Measurements from ENCODE around the gene FBXO8.
"Not testable (repeated sequence)": the region's sequence is repeated elsewhere in the genome, so short reads cannot be mapped to it uniquely, and the experiment has no call there.

Gene FBXO8

GRCh38 chr4:174279433-174280155 lies 3.9 kb downstream of the FBXO8 start:
- Histone ChIP-seq H3K27ac (ENCODE audit: low read depth, low read length) (no peak overlapping the region), H3K36me3 (ENCODE audit: control insufficient read depth, insufficient read depth, low read length) (no peaks in the 10 kb centered on the region), H3K9ac (ENCODE audit: low read length) (no peak overlapping the region), H3K27me3 (ENCODE audit: control insufficient read depth, insufficient read depth, low read length) (no peaks in the 10 kb centered on the region), H3K4me1 (ENCODE audit: control insufficient read depth, insufficient read depth, low read length) (peaks cover 2% of the 10 kb centered on the region), H3K4me3 (ENCODE audit: low read length) (no peak overlapping the region)

GRCh38 chr4:174278467-174278866 lies 5.0 kb downstream of the FBXO8 start:
- no peak overlapping the region for H3K4me3 ChIP-seq (ENCODE audit: low read length)
- no peaks in the 10 kb centered on the region for H3K36me3 ChIP-seq (ENCODE audit: control insufficient read depth, insufficient read depth, low read length)
- H3K9ac ChIP-seq (ENCODE audit: low read length): no peak overlapping the region
- no peaks in the 10 kb centered on the region for H3K27me3 ChIP-seq (ENCODE audit: control insufficient read depth, insufficient read depth, low read length)
- peaks cover 2% of the 10 kb centered on the region for H3K4me1 ChIP-seq (ENCODE audit: control insufficient read depth, insufficient read depth, low read length)
- H3K27ac ChIP-seq (ENCODE audit: low read depth, low read length): no peak overlapping the region

- no peaks in the 10 kb centered on the region for H3K27me3 ChIP-seq (ENCODE audit: control insufficient read depth, insufficient read depth, low read length)
- H3K36me3 ChIP-seq (ENCODE audit: control insufficient read depth, insufficient read depth, low read length): no peaks in the 10 kb centered on the region
- peaks cover 2% of the 10 kb centered on the region for H3K4me1 ChIP-seq (ENCODE audit: control insufficient read depth, insufficient read depth, low read length)
- no peak overlapping the region for H3K4me3 ChIP-seq (ENCODE audit: low read length)
- H3K27ac ChIP-seq (ENCODE audit: low read depth, low read length): no peak overlapping the region
- H3K9ac ChIP-seq (ENCODE audit: low read length): no peak overlapping the region
Measured at GRCh38 chr4:174277433-174277832, 6.0 kb downstream of the FBXO8 start.

- Histone ChIP-seq H3K9ac (ENCODE audit: low read length) (no peak overlapping the region), H3K36me3 (ENCODE audit: control insufficient read depth, insufficient read depth, low read length) (no peaks in the 10 kb centered on the region), H3K4me3 (ENCODE audit: low read length) (no peak overlapping the region), H3K4me1 (ENCODE audit: control insufficient read depth, insufficient read depth, low read length) (peaks cover 2% of the 10 kb centered on the region), H3K27ac (ENCODE audit: low read depth, low read length) (no peak overlapping the region), H3K27me3 (ENCODE audit: control insufficient read depth, insufficient read depth, low read length) (no peaks in the 10 kb centered on the region)
Measured at GRCh38 chr4:174275101-174275500, 8.4 kb downstream of the FBXO8 start.

GRCh38 chr4:174274436-174274835 lies 9.0 kb downstream of the FBXO8 start:
- H3K9ac ChIP-seq (ENCODE audit: low read length): no peak overlapping the region
- H3K4me3 ChIP-seq (ENCODE audit: low read length): no peak overlapping the region

GRCh38 chr4:174273930-174274329 lies 9.5 kb downstream of the FBXO8 start:
- Histone ChIP-seq H3K9ac (ENCODE audit: low read length) (no peak overlapping the region), H3K27ac (ENCODE audit: low read depth, low read length) (no peak overlapping the region), H3K4me1 (ENCODE audit: control insufficient read depth, insufficient read depth, low read length) (peaks cover 2% of the 10 kb centered on the region), H3K36me3 (ENCODE audit: control insufficient read depth, insufficient read depth, low read length) (no peaks in the 10 kb centered on the region), H3K27me3 (ENCODE audit: control insufficient read depth, insufficient read depth, low read length) (no peaks in the 10 kb centered on the region), H3K4me3 (ENCODE audit: low read length) (no peak overlapping the region)

More at GRCh38 chr4:174274436-174274835, 9.0 kb downstream of the FBXO8 start:
- Histone ChIP-seq H3K4me1 (ENCODE audit: control insufficient read depth, insufficient read depth, low read length) (peaks cover 2% of the 10 kb centered on the region), H3K27ac (ENCODE audit: low read depth, low read length) (no peak overlapping the region), H3K36me3 (ENCODE audit: control insufficient read depth, insufficient read depth, low read length) (no peaks in the 10 kb centered on the region), H3K27me3 (ENCODE audit: control insufficient read depth, insufficient read depth, low read length) (no peaks in the 10 kb centered on the region)

GRCh38 chr4:174266416-174266815 lies 17.1 kb downstream of the FBXO8 start:
- Histone ChIP-seq H3K4me1 (ENCODE audit: control insufficient read depth, insufficient read depth, low read length) (peaks cover 3% of the 10 kb centered on the region), H3K27me3 (ENCODE audit: control insufficient read depth, insufficient read depth, low read length) (no peaks in the 10 kb centered on the region), H3K36me3 (ENCODE audit: control insufficient read depth, insufficient read depth, low read length) (no peaks in the 10 kb centered on the region), H3K27ac (ENCODE audit: low read depth, low read length) (no peak overlapping the region), H3K4me3 (ENCODE audit: low read length) (no peak overlapping the region), H3K9ac (ENCODE audit: low read length) (no peak overlapping the region)

GRCh38 chr4:174265916-174266315 lies 17.6 kb downstream of the FBXO8 start:
- Histone ChIP-seq H3K27me3 (ENCODE audit: control insufficient read depth, insufficient read depth, low read length) (no peaks in the 10 kb centered on the region), H3K36me3 (ENCODE audit: control insufficient read depth, insufficient read depth, low read length) (no peaks in the 10 kb centered on the region), H3K4me3 (ENCODE audit: low read length) (no peak overlapping the region), H3K9ac (ENCODE audit: low read length) (no peak overlapping the region), H3K4me1 (ENCODE audit: control insufficient read depth, insufficient read depth, low read length) (peaks cover 3% of the 10 kb centered on the region), H3K27ac (ENCODE audit: low read depth, low read length) (no peak overlapping the region)

- no peak overlapping the region for H3K9ac ChIP-seq (ENCODE audit: low read length)
- H3K36me3 ChIP-seq (ENCODE audit: control insufficient read depth, insufficient read depth, low read length): no peaks in the 10 kb centered on the region
- H3K27me3 ChIP-seq (ENCODE audit: control insufficient read depth, insufficient read depth, low read length): no peaks in the 10 kb centered on the region
- H3K27ac ChIP-seq (ENCODE audit: low read depth, low read length): no peak overlapping the region
- H3K4me1 ChIP-seq (ENCODE audit: control insufficient read depth, insufficient read depth, low read length): peaks cover 3% of the 10 kb centered on the region
- no peak overlapping the region for H3K4me3 ChIP-seq (ENCODE audit: low read length)
Measured at GRCh38 chr4:174263445-174263736, 20.1 kb downstream of the FBXO8 start.

- no peak overlapping the region for H3K27ac ChIP-seq (ENCODE audit: low read depth, low read length)
- peaks cover 3% of the 10 kb centered on the region for H3K4me1 ChIP-seq (ENCODE audit: control insufficient read depth, insufficient read depth, low read length)
- no peak overlapping the region for H3K9ac ChIP-seq (ENCODE audit: low read length)
- H3K27me3 ChIP-seq (ENCODE audit: control insufficient read depth, insufficient read depth, low read length): no peaks in the 10 kb centered on the region
- H3K36me3 ChIP-seq (ENCODE audit: control insufficient read depth, insufficient read depth, low read length): no peaks in the 10 kb centered on the region
- no peak overlapping the region for H3K4me3 ChIP-seq (ENCODE audit: low read length)
Measured at GRCh38 chr4:174262624-174263444, 20.6 kb downstream of the FBXO8 start.

GRCh38 chr4:174261432-174261831 lies 22.0 kb downstream of the FBXO8 start:
- not testable (repeated sequence) for H3K4me3 ChIP-seq (ENCODE audit: low read length); H3K27ac ChIP-seq (ENCODE audit: low read depth, low read length); H3K36me3 ChIP-seq (ENCODE audit: control insufficient read depth, insufficient read depth, low read length); H3K27me3 ChIP-seq (ENCODE audit: control insufficient read depth, insufficient read depth, low read length); H3K9ac ChIP-seq (ENCODE audit: low read length); H3K4me1 ChIP-seq (ENCODE audit: control insufficient read depth, insufficient read depth, low read length)

GRCh38 chr4:174260099-174260498 lies 23.4 kb downstream of the FBXO8 start:
- Histone ChIP-seq H3K27ac (ENCODE audit: low read depth, low read length) (no peak overlapping the region), H3K36me3 (ENCODE audit: control insufficient read depth, insufficient read depth, low read length) (peaks cover 2% of the 10 kb centered on the region), H3K4me3 (ENCODE audit: low read length) (no peak overlapping the region), H3K27me3 (ENCODE audit: control insufficient read depth, insufficient read depth, low read length) (no peaks in the 10 kb centered on the region), H3K4me1 (ENCODE audit: control insufficient read depth, insufficient read depth, low read length) (peaks cover 3% of the 10 kb centered on the region), H3K9ac (ENCODE audit: low read length) (no peak overlapping the region)

GRCh38 chr4:174259580-174259979 lies 23.9 kb downstream of the FBXO8 start:
- Histone ChIP-seq H3K27me3 (ENCODE audit: control insufficient read depth, insufficient read depth, low read length) (no peaks in the 10 kb centered on the region), H3K4me1 (ENCODE audit: control insufficient read depth, insufficient read depth, low read length) (peaks cover 3% of the 10 kb centered on the region), H3K4me3 (ENCODE audit: low read length) (no peak overlapping the region), H3K27ac (ENCODE audit: low read depth, low read length) (no peak overlapping the region), H3K9ac (ENCODE audit: low read length) (no peak overlapping the region), H3K36me3 (ENCODE audit: control insufficient read depth, insufficient read depth, low read length) (peaks cover 2% of the 10 kb centered on the region)

Measured in rectal smooth muscle tissue (tissue), 1 donor.